ENCODE measurements around the gene CCDC70.

GRCh38 chr13:51907040-51907732 is 45.4 kb downstream of the CCDC70 start:
- TF ChIP-seq, protein P1, sequence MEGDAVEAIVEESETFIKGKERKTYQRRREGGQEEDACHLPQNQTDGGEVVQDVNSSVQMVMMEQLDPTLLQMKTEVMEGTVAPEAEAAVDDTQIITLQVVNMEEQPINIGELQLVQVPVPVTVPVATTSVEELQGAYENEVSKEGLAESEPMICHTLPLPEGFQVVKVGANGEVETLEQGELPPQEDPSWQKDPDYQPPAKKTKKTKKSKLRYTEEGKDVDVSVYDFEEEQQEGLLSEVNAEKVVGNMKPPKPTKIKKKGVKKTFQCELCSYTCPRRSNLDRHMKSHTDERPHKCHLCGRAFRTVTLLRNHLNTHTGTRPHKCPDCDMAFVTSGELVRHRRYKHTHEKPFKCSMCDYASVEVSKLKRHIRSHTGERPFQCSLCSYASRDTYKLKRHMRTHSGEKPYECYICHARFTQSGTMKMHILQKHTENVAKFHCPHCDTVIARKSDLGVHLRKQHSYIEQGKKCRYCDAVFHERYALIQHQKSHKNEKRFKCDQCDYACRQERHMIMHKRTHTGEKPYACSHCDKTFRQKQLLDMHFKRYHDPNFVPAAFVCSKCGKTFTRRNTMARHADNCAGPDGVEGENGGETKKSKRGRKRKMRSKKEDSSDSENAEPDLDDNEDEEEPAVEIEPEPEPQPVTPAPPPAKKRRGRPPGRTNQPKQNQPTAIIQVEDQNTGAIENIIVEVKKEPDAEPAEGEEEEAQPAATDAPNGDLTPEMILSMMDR (IDR thresholded peaks at IDR 0.05) = no peak
- TF ChIP-seq ZFX (IDR thresholded peaks at IDR 0.05; ENCODE audit: borderline replicate concordance) = no peak
